NCI-H1694 (cell line): ENCODE data around the gene SERPINF2.
"Not testable (repeated sequence)": the region's sequence is repeated elsewhere in the genome, so short reads cannot be mapped to it uniquely, and the experiment has no call there.

Experiments
- DNase-seq: peaks from one replicate; lab custom pipeline; 2025; lab: John Stamatoyannopoulos, UW

SERPINF2 gene

GRCh38 chr17:1762901-1763898 is 20.5 kb downstream of the SERPINF2 start:
- no peak for DNase-seq

DNA sequence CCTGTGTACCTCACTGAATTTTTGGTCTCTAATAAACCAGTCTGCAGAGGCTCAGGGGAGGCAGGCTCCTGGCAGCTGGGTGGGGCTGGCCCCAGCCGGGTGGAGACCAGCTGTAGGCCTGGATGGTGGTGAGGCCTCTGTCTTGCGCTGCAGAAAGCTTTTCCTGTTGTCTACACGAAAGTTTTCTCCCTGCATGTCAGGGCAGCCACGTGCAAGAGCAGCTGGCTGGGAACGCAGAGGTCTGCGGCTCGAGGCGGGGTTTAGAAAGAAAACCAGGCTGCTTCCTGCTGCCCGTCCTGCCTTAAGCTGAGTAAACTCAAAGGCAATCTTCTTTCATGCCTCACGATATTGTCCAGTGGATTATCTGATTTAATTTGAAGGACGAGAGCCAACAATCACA is 21.6 kb downstream of the SERPINF2 start:
- no peak for DNase-seq

GRCh38 chr17:1764705-1765104 is 22.0 kb downstream of the SERPINF2 start:
- DNase-seq: not testable (repeated sequence)

- no peak for DNase-seq
Observed at GRCh38 chr17:1765576-1765975, 22.9 kb downstream of the SERPINF2 start.

DNA sequence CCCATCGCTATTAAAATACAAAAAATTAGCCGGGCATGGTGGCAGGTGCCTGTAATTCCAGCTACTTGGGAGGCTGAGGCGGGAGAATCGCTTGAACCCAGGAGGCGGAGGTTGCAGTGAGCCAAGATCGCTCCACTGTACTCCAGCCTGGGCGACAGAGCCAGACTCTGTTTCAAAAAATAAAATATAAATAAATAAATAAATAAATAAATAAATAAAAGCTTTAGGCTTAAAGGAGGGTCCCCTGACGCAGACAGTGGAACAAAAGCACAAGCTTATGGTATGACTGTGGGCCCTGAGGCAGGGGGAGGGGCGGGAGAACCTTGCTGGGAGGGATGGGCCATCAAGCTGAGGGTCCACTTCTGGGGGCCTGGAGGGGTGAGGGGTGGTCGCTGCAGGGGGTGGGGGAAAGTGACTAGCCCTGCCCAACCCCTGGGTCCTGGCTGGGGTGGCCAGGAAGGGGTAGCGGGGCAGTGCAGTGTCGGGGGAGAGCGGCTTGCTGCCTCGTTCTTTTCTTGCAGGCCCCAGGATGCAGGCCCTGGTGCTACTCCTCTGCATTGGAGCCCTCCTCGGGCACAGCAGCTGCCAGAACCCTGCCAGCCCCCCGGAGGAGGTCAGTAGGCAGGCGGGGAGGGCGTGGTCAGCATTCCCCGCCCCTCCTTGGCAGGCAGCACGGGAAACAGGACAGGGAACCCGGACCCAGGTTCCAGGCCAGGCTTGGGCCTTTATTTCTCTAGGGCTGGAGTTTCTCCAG is 23.9 kb downstream of the SERPINF2 start:
- DNase-seq: no peak

DNA sequence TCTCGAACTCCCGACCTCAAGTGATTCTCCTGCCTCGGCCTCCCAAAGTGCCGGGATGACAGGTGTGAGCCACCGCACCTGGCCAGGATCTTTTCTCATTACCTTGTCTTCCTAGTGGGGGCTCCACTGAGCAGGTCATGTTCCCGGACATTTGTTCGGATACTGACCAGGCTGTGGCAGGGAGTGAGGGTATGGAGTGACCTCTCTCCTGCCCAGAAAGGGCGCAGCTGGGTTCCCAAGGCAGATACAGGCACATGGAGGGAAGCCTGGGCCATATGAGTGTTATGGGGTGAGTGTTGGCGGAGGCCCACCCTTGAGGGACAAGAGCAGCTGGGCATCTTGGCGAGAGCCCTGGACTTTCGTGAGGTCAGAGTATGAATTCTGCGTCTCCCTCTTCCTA is 24.7 kb downstream of the SERPINF2 start:
- no peak for DNase-seq

DNA sequence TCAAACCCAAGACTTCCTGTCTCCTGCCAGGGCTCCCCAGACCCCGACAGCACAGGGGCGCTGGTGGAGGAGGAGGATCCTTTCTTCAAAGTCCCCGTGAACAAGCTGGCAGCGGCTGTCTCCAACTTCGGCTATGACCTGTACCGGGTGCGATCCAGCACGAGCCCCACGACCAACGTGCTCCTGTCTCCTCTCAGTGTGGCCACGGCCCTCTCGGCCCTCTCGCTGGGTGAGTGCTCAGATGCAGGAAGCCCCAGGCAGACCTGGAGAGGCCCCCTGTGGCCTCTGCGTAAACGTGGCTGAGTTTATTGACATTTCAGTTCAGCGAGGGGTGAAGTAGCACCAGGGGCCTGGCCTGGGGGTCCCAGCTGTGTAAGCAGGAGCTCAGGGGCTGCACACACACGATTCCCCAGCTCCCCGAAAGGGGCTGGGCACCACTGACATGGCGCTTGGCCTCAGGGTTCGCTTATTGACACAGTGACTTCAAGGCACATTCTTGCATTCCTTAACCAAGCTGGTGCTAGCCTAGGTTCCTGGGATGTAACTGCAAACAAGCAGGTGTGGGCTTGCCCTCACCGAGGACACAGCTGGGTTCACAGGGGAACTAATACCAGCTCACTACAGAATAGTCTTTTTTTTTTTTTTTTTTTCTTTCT is 27.3 kb downstream of the SERPINF2 start:
- peak; percentile 13 for DNase-seq

- DNase-seq: not testable (repeated sequence)
Observed at GRCh38 chr17:1773000-1773695, 30.5 kb downstream of the SERPINF2 start.

GRCh38 chr17:1773696-1774181 is 31.1 kb downstream of the SERPINF2 start:
- DNase-seq: no peak

DNA sequence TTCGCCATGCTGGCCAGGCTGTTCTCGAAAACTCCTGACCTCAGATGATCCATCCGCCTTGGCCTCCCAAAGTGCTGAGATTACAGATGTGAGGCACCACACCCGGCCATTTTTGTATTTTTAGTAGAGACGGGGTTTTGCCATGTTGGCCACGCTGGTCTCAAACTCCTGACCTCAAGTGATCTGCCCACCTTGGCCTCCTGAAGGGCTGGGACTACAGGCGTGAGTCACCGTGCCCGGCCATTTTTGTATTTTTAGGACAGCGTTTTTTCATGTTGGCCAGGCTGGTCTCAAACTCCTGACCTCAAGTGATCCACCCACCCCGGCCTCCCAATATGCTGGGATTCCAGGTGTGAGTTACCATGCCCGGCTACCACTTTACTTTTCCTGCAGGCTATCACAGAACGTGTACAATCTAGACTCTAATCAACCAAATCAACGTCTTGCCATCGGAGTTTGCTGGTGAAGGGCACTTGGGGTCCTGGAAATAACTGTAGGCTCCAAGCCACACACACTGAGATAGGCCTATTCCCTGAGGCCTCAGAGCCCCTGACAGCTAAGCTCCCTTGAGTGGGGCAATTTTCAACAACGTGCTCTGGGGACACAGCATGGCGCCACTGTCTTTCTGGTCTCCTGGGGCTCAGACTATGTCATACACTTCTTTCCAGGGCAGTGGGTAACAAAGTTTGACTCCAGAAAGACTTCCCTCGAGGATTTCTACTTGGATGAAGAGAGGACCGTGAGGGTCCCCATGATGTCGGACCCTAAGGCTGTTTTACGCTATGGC is 31.9 kb downstream of the SERPINF2 start:
- no peak for DNase-seq

GRCh38 chr17:1776328-1776727 is 33.7 kb downstream of the SERPINF2 start:
- DNase-seq: no peak

DNA sequence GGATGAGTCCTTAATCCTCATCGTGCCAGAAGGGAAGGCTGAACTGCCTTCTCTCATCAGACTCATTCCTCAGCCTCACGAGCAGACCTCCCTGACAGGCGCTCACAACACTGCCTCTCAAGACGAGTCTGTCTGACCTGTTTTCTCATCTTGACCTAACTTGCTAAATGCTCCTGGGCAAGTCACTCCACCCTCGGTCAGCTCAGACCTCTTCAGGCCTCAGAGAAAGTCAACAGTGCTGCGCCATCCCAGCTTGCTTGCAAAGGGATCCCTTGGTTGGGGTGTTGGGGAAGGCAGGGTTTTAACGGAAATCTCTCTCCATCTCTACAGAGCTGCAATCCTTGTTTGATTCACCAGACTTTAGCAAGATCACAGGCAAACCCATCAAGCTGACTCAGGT is 34.2 kb downstream of the SERPINF2 start:
- DNase-seq: no peak

DNA sequence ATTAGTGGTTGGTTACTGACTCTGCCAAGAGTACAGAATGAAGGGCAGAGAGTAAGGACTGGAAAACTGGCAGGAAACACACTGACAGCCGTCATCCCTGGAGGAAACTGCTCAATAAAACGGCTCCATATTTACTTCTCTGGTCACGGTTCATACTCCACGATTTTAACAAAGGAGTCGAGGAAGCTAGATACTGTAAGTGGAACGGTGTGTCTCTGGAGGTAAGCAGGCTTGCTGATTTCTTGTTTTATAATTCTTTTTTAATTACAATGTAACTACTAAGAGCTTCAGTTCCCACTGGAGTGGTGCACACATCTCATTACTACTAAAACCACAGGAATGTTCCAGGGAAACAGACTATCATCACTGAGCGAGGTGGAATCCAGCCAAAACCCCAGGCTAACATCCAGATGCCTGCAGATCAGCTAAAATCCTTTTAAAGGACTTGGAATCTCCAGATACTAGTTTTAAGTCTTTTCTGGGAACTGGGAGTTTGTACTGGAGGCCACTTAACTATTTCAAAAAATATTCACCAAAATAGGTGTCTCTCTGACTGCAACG is 37.0 kb downstream of the SERPINF2 start:
- peak; percentile 36 for DNase-seq

DNA sequence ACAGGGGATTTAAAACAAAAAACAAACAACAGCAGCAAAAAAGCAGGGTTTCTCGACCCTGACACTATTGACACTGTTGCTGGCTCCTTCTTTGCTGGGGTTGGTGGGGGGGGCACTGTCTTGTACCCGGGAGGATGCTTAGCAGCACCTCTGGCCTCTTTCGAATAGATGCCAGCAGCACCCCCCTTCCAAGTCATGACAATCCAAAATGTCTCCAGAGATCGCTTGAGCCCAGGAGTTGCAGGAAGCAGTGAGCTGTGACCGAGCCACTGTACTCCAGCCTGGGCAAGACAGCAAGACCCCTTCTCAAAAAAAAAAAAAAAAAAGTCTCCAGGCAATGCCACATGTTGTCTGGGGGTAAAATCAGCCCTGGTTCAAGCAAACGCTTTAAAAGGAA is 39.5 kb downstream of the SERPINF2 start:
- DNase-seq: no peak

DNA sequence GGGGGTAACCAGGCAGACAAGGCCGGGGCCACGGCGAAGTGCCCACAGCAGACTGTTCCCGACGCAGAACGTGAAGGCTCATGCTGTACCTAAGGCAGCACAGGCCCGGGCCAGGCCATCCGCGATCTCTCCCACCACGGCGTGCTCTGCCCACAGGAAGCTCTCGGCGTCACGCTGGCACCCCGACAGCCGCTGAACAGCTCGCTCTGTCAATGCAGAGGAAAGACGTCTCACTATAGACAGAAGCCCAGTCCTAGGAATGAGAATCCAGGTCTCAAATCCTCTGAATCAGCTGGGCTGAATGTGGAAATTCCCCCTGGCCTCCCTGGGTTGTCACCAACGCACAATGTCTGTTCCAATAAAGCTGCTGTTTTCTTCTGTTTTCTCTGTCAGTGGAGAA is 40.6 kb downstream of the SERPINF2 start:
- DNase-seq: no peak

- no peak for DNase-seq
Observed at GRCh38 chr17:1783834-1784611, 41.4 kb downstream of the SERPINF2 start.

GRCh38 chr17:1785930-1786329 is 43.3 kb downstream of the SERPINF2 start:
- no peak for DNase-seq

GRCh38 chr17:1786708-1787107 is 44.0 kb downstream of the SERPINF2 start:
- DNase-seq: no peak

- DNase-seq: no peak
Observed at GRCh38 chr17:1787301-1787902, 44.7 kb downstream of the SERPINF2 start.
